NT2/D1 (cell line): ENCODE results near the gene AGAP1.

Experiments
- DNase-seq: peaks from one replicate; pipeline ENCODE4 v3.0.0-alpha.2; 2011; ENCODE audit warnings: low read depth, low spot score
- H3K27me3 ChIP-seq: 2 replicates; pipeline ENCODE4 v1.6.0; 2011; ENCODE audit warnings: mild to moderate bottlenecking; ENCODE audit not compliant: insufficient read length, insufficient read depth
- H3K36me3 ChIP-seq: 2 replicates; pipeline ENCODE4 v1.6.1; 2011; ENCODE audit warnings: mild to moderate bottlenecking, low read length, mixed read lengths; ENCODE audit not compliant: insufficient read depth, insufficient read length
- H3K4me1 ChIP-seq: 2 replicates; pipeline ENCODE4 v1.5.1; 2011; ENCODE audit not compliant: insufficient read depth, insufficient read length
- H3K4me3 ChIP-seq: 2 replicates; pipeline ENCODE4 v1.5.1; 2011; ENCODE audit warnings: low read depth; ENCODE audit not compliant: insufficient read length
- H3K9ac ChIP-seq: 2 replicates; pipeline ENCODE4 v1.6.0; 2011; ENCODE audit warnings: low read depth; ENCODE audit not compliant: insufficient read length
- H3K9me3 ChIP-seq: 2 replicates; pipeline ENCODE4 v1.5.1; 2011; ENCODE audit warnings: mild to moderate bottlenecking, low read length; ENCODE audit not compliant: insufficient read depth
- SUZ12 ChIP-seq: IDR thresholded peaks from 2 replicates; pipeline ENCODE4 v1.6.1; 2011; ENCODE audit not compliant: insufficient read length, insufficient read depth; ENCODE audit errors: extremely low read depth
- YY1 ChIP-seq: IDR thresholded peaks from 2 replicates; pipeline ENCODE4 v1.6.1; 2011; ENCODE audit not compliant: insufficient read length, insufficient read depth
- ZNF274 ChIP-seq: IDR thresholded peaks from 2 replicates; pipeline ENCODE4 v1.6.1; 2011; ENCODE audit warnings: mild to moderate bottlenecking, low read depth, low read length

Gene AGAP1

DNA sequence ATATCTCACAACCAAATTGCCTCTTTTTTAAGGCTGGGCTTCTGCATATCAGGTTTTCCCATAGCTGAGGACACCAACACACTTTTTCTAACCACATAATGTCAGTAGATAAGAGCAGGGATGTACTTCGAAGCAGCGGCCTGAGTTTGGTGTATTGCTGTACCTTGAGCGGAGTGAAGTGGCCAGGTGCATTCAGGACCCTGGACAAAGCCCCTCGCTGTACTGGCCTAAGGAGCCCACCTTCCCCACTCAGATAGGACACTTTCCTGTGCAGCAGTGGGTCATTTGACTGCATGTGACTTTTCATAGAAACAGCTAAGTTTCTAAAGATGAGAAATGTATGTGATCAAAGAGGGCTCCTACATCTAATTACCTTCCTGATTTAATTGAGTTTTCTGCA lies 461.8 kb downstream of the AGAP1 start:
- Histone ChIP-seq H3K9ac (no peak overlapping the region), H3K27me3 (no peaks in the 10 kb centered on the region), H3K4me1 (peaks cover 4% of the 10 kb centered on the region), H3K4me3 (no peak overlapping the region), H3K36me3 (no peaks in the 10 kb centered on the region), H3K9me3 (no peaks in the 10 kb centered on the region)
- no peak for TF ChIP-seq ZNF274
- no peak for TF ChIP-seq YY1
- no peak for TF ChIP-seq SUZ12
- DNase-seq = no peak

DNA sequence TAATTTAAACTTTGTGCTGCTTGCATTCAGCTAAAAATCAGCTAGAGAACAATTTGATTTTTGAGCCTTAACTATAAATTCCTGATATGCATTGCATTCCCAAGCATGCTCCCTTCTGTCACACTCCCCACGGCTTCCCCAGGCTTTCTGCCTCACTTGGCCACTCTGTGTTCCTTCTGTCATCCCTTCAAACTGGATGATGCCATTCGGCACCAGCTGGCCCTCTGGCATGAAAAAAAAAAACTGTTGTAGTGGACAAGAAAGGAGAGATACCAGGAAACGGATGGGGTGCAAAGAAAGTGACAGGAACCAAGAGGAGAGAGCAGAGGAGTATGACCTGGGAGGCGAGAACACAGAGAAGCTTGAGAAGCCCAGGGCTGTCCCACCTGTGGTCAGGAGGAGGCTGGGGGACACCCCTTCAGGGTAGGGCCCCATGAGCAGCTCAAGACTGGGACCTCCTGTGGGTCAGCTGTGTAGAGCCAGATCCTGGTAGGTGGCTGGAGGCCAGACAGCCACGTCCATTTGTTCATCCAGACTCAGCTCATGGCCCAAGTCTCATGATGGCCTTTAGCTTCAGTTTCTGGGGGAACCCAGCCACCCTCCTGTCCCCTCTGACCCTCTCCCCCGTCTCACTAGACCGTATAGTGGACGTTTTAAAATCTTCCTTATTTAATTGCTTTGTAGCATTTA lies 462.6 kb downstream of the AGAP1 start:
- no peaks in the 10 kb centered on the region for H3K36me3 ChIP-seq
- H3K4me1 ChIP-seq = peaks cover 3% of the 10 kb centered on the region
- H3K9ac ChIP-seq = no peak overlapping the region
- no peaks in the 10 kb centered on the region for H3K9me3 ChIP-seq
- no peak overlapping the region for H3K4me3 ChIP-seq
- TF ChIP-seq ZNF274 (no peak), YY1 (no peak), SUZ12 (no peak)
- DNase-seq = no peak
- H3K27me3 ChIP-seq = no peaks in the 10 kb centered on the region

DNA sequence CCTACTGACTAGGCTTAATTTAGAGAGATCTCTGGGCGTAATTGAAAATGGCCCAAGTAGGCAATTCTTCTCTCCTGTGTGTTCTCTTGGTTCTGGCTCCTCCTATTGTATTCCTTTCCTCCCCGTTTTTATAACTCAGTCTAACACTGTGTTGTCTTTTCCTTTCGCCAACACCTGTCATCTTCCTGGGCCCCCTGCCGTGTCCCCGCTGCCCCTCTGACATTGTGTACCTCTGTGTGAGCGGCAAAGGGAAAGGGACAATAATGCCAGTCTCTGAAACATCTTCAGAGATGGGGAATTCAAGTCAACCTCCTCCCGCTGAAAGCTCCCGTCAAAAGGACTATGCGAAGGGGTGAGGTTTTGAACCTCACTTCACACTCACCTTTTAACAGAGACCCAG lies 463.4 kb downstream of the AGAP1 start:
- TF ChIP-seq YY1 (no peak), ZNF274 (no peak), SUZ12 (no peak)
- Histone ChIP-seq H3K9ac (no peak overlapping the region), H3K27me3 (no peaks in the 10 kb centered on the region), H3K36me3 (no peaks in the 10 kb centered on the region), H3K9me3 (no peaks in the 10 kb centered on the region), H3K4me1 (no peaks in the 10 kb centered on the region), H3K4me3 (no peak overlapping the region)
- DNase-seq = no peak

GRCh38 chr2:235958221-235958930 lies 464.5 kb downstream of the AGAP1 start:
- DNase-seq = no peak
- H3K27me3 ChIP-seq = no peaks in the 10 kb centered on the region
- H3K4me1 ChIP-seq = no peaks in the 10 kb centered on the region
- H3K9me3 ChIP-seq = no peaks in the 10 kb centered on the region
- TF ChIP-seq SUZ12 (no peak), YY1 (no peak), ZNF274 (no peak)
- no peaks in the 10 kb centered on the region for H3K36me3 ChIP-seq
- H3K4me3 ChIP-seq = no peak overlapping the region
- no peak overlapping the region for H3K9ac ChIP-seq

- H3K4me1 ChIP-seq = no peaks in the 10 kb centered on the region
- no peak overlapping the region for H3K9ac ChIP-seq
- H3K27me3 ChIP-seq = no peaks in the 10 kb centered on the region
- no peaks in the 10 kb centered on the region for H3K9me3 ChIP-seq
- no peak overlapping the region for H3K4me3 ChIP-seq
- no peaks in the 10 kb centered on the region for H3K36me3 ChIP-seq
- TF ChIP-seq YY1 (no peak), ZNF274 (no peak), SUZ12 (no peak)
- DNase-seq = no peak
Observed at GRCh38 chr2:235958931-235959410, 465.1 kb downstream of the AGAP1 start.

DNA sequence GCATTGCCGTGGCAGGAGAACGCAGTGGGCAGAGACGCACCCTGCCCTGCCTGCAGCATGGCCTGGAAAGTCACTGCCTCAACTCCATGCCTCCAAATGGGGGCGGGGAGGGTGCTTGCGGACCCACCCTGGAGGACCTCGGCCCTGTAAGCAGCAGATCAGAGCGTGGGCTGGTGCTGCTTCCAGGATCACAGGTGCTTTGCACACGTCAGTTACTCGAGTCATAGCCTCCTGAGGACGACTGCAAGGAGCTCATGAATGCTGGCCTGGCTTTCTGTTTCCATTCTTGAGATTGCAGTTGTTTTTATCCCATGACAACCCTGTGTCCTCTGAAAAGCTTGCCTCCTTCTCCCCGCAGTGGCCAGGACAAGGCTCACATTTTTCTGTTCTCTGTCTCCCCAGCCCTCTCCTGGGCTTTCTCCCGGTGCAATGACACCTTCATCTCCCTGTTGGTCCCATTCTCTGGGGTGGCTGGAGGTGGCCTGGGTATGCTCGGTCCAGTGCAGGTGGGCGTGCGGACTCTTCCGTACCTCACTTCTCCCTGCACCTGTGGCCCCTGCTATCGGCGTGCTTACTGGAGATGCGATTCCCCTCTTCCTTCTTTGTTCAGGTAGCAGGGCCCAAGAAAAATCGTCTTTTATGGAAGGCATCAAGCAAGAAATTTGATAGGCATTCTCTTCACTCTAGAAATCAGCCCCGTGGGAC lies 466.3 kb downstream of the AGAP1 start:
- no peaks in the 10 kb centered on the region for H3K9me3 ChIP-seq
- no peaks in the 10 kb centered on the region for H3K4me1 ChIP-seq
- DNase-seq = no peak
- H3K4me3 ChIP-seq = no peak overlapping the region
- no peak for TF ChIP-seq YY1
- TF ChIP-seq ZNF274 = no peak
- TF ChIP-seq SUZ12 = no peak
- no peaks in the 10 kb centered on the region for H3K36me3 ChIP-seq
- H3K9ac ChIP-seq = no peak overlapping the region
- H3K27me3 ChIP-seq = no peaks in the 10 kb centered on the region
